NCI-H187 treated with DMSO at 0.1 percent for 48 hours (cell line): Measurements from ENCODE around the gene DGAT2.

Experiments
- DNase-seq: peaks from one replicate; lab custom pipeline; 2025; lab: John Stamatoyannopoulos, UW

The DGAT2 gene

GRCh38 chr11:75827562-75827961, 59.0 kb downstream of the DGAT2 start:
- no peak for DNase-seq

- no peak for DNase-seq
Observed at GRCh38 chr11:75831915-75832502, 63.4 kb downstream of the DGAT2 start.

- DNase-seq: no peak
Observed at GRCh38 chr11:75834728-75835127, 66.2 kb downstream of the DGAT2 start.

- DNase-seq: no peak
Observed at GRCh38 chr11:75836417-75836816, 67.8 kb downstream of the DGAT2 start.

- DNase-seq: no peak
Observed at GRCh38 chr11:75839851-75840250, 71.3 kb downstream of the DGAT2 start.

- DNase-seq: no peak
Observed at GRCh38 chr11:75840522-75840921, 71.9 kb downstream of the DGAT2 start.

- no peak for DNase-seq
Observed at GRCh38 chr11:75841739-75842138, 73.2 kb downstream of the DGAT2 start.

GRCh38 chr11:75845324-75845723, 76.7 kb downstream of the DGAT2 start:
- DNase-seq: no peak

- no peak for DNase-seq
Observed at GRCh38 chr11:75849894-75850293, 81.3 kb downstream of the DGAT2 start.

GRCh38 chr11:75850787-75851186, 82.2 kb downstream of the DGAT2 start:
- no peak for DNase-seq
